ENCODE results near the gene PRR5. TPM values are rescaled to one million over a fixed set of nuclear protein-coding genes. Genes with fewer than 3 reads are reported as not detected.

The PRR5 gene
- total and polyA plus RNA-seq, 10 donors = 31.3 to 85.6 (median 76.7) TPM

GRCh38 chr22:44718418-44718817, 16.4 kb downstream of the PRR5 start:
- no peaks in the 10 kb centered on the region for H3K27me3 ChIP-seq (replicated peaks in 1 of 7)
- peaks cover 0 to 88% (median 42%) of the 10 kb centered on the region in 6 donors for H3K4me1 ChIP-seq
- peak in 1 of 3 donors; percentile 49 for TF ChIP-seq POLR2AphosphoS5 (IDR thresholded peaks at IDR 0.05)
- no peak for TF ChIP-seq POLR2A (IDR thresholded peaks at IDR 0.05)
- TF ChIP-seq CTCF (IDR thresholded peaks at IDR 0.05 in 8 of 11, conservative IDR thresholded peaks at IDR 0.05 in 3 of 11) = no peak
- peak overlapping the region in 5 of 8 donors; percentile 17 to 87 (median 85) for H3K27ac ChIP-seq
- H3K9me3 ChIP-seq = no peaks in the 10 kb centered on the region
- intact Hi-C loops (cut with DNase I; ENCODE audit: low total_unique reads) = no loop called here
- WGBS, 5 donors = 62 to 80% (median 72%) methylated on average over 3 of the region's 3 CpGs
- no peak overlapping the region for H3K4me3 ChIP-seq
- peaks cover 0 to 75% (median 12%) of the 10 kb centered on the region in 6 donors for H3K36me3 ChIP-seq
- DNase-seq = no peak

GRCh38 chr22:44719586-44720368, 17.8 kb downstream of the PRR5 start:
- no peaks in the 10 kb centered on the region for H3K9me3 ChIP-seq
- no peaks in the 10 kb centered on the region for H3K27me3 ChIP-seq (replicated peaks in 1 of 7)
- no peak for DNase-seq
- H3K4me1 ChIP-seq = peaks cover 0 to 75% (median 34%) of the 10 kb centered on the region in 6 donors
- intact Hi-C loops (cut with DNase I; ENCODE audit: low total_unique reads) = no loop called here
- 64 to 83% (median 71%) methylated on average over 10 to 13 of the region's 13 CpGs for WGBS, 5 donors
- peak overlapping the region in 5 of 8 donors; percentile 48 to 87 (median 85) for H3K27ac ChIP-seq
- peaks cover 0 to 81% (median 14%) of the 10 kb centered on the region in 6 donors for H3K36me3 ChIP-seq
- peak in 2 of 3 donors; percentile 19 to 34 for TF ChIP-seq POLR2AphosphoS5 (IDR thresholded peaks at IDR 0.05)
- no peak for TF ChIP-seq CTCF (IDR thresholded peaks at IDR 0.05 in 8 of 11, conservative IDR thresholded peaks at IDR 0.05 in 3 of 11)
- TF ChIP-seq POLR2A (IDR thresholded peaks at IDR 0.05) = no peak
- no peak overlapping the region for H3K4me3 ChIP-seq

- Histone ChIP-seq H3K27ac (peak overlapping the region in 3 of 8 donors; percentile 18 to 87 (median 85)), H3K4me1 (peaks cover 0 to 63% (median 28%) of the 10 kb centered on the region in 6 donors), H3K36me3 (peaks cover 0 to 81% (median 20%) of the 10 kb centered on the region in 6 donors), H3K4me3 (no peak overlapping the region), H3K27me3 (replicated peaks in 1 of 7) (no peaks in the 10 kb centered on the region), H3K9me3 (no peaks in the 10 kb centered on the region)
- no peak for TF ChIP-seq POLR2AphosphoS5 (IDR thresholded peaks at IDR 0.05)
- no peak for TF ChIP-seq POLR2A (IDR thresholded peaks at IDR 0.05)
- no peak for TF ChIP-seq CTCF (IDR thresholded peaks at IDR 0.05 in 8 of 11, conservative IDR thresholded peaks at IDR 0.05 in 3 of 11)
- intact Hi-C loops (cut with DNase I; ENCODE audit: low total_unique reads) = no loop called here
- no peak for DNase-seq
- WGBS, 5 donors = 84 to 88% (median 85%) methylated on average over 6 to 7 of the region's 7 CpGs
These were observed 19.2 kb downstream of the PRR5 start for GRCh38 chr22:44721213-44721612.

GRCh38 chr22:44722611-44723010, 20.6 kb downstream of the PRR5 start:
- H3K4me3 ChIP-seq = no peak overlapping the region
- intact Hi-C loops (cut with DNase I; ENCODE audit: low total_unique reads) = no loop called here
- WGBS, 5 donors = 84 to 93% (median 86%) methylated on average over 2 of the region's 2 CpGs
- no peaks in the 10 kb centered on the region for H3K27me3 ChIP-seq (replicated peaks in 1 of 7)
- H3K9me3 ChIP-seq = no peaks in the 10 kb centered on the region
- peaks cover 0 to 63% (median 30%) of the 10 kb centered on the region in 6 donors for H3K4me1 ChIP-seq
- DNase-seq = no peak
- peak overlapping the region in 1 of 8 donors; percentile 17 for H3K27ac ChIP-seq
- peaks cover 0 to 82% (median 23%) of the 10 kb centered on the region in 6 donors for H3K36me3 ChIP-seq
- no peak for TF ChIP-seq CTCF (IDR thresholded peaks at IDR 0.05 in 8 of 11, conservative IDR thresholded peaks at IDR 0.05 in 3 of 11)
- TF ChIP-seq POLR2A (IDR thresholded peaks at IDR 0.05) = no peak
